ENCODE measurements around the gene NDUFB7.

DNA sequence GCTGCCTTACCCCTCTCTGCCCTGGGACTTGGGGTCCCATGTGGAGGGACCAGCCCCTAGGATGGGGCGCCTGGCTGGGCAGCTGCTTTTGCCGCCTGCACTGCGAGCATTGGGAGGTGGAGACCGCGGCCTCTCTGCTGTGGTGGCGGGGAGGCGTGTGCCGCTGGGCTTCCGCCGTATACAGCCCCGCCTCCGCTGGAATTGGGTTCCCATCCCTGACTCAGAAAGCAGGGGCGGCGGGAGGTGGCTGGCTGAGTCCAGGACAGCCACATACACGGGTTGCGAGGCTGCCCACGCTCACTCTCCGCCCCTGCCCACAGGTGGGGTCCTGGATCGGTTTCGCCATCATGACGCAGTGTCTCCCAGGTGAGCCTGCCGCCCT is 6.6 kb downstream of the NDUFB7 start:
- TF ChIP-seq, protein P1, sequence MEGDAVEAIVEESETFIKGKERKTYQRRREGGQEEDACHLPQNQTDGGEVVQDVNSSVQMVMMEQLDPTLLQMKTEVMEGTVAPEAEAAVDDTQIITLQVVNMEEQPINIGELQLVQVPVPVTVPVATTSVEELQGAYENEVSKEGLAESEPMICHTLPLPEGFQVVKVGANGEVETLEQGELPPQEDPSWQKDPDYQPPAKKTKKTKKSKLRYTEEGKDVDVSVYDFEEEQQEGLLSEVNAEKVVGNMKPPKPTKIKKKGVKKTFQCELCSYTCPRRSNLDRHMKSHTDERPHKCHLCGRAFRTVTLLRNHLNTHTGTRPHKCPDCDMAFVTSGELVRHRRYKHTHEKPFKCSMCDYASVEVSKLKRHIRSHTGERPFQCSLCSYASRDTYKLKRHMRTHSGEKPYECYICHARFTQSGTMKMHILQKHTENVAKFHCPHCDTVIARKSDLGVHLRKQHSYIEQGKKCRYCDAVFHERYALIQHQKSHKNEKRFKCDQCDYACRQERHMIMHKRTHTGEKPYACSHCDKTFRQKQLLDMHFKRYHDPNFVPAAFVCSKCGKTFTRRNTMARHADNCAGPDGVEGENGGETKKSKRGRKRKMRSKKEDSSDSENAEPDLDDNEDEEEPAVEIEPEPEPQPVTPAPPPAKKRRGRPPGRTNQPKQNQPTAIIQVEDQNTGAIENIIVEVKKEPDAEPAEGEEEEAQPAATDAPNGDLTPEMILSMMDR (conservative IDR thresholded peaks at IDR 0.05): no peak
- TF ChIP-seq EZH2 (IDR thresholded peaks at IDR 0.05; ENCODE audit: low read depth): no peak
